Smooth muscle cell (in vitro differentiated cells): ENCODE data around the gene SP9. TPM values are rescaled to one million over a fixed set of nuclear protein-coding genes. Genes with fewer than 3 reads are reported as not detected.
A peak's percentile ranks its signal among the peaks of the same experiment; 100 is the strongest.

ENCODE experiments used
- DNase-seq: peaks from one replicate; lab custom pipeline; 2025; ENCODE audit not compliant: unreplicated experiment; lab: John Stamatoyannopoulos, UW
- H2AFZ ChIP-seq: fragments of 200-600 bp; sonication (generic); 2 replicates; pipeline ENCODE4 v1.6.0; 2016; ENCODE audit warnings: antibody characterized with exemption, low read depth, mild to moderate bottlenecking
- H3F3A ChIP-seq: fragments of 200-600 bp; sonication (generic); 2 replicates; pipeline ENCODE4 v1.6.0; 2017; ENCODE audit warnings: antibody characterized with exemption, low read depth
- H3K27ac ChIP-seq: fragments of 200-600 bp; sonication (generic); 2 replicates; pipeline ENCODE4 v1.5.1; 2016; ENCODE audit warnings: low read depth, mild to moderate bottlenecking
- H3K27me3 ChIP-seq: fragments of 200-600 bp; sonication (generic); 2 replicates; pipeline ENCODE4 v1.6.1; 2016; ENCODE audit warnings: low read depth, mild to moderate bottlenecking
- H3K36me3 ChIP-seq: fragments of 200-600 bp; sonication (generic); 2 replicates; pipeline ENCODE4 v1.5.1; 2016; ENCODE audit warnings: low read depth
- H3K4me1 ChIP-seq: fragments of 200-600 bp; sonication (generic); 2 replicates; pipeline ENCODE4 v1.5.1; 2016; ENCODE audit warnings: low read depth
- H3K4me2 ChIP-seq: fragments of 200-600 bp; sonication (generic); 2 replicates; pipeline ENCODE4 v1.6.0; 2016; ENCODE audit warnings: mild to moderate bottlenecking
- H3K4me3 ChIP-seq: fragments of 200-600 bp; sonication (generic); 2 replicates; pipeline ENCODE4 v1.5.1; 2016; ENCODE audit warnings: mild to moderate bottlenecking
- H3K79me2 ChIP-seq: fragments of 200-600 bp; sonication (generic); 2 replicates; pipeline ENCODE4 v1.6.0; 2016; ENCODE audit warnings: low read depth, mild to moderate bottlenecking
- H3K9ac ChIP-seq: fragments of 200-600 bp; sonication (generic); 2 replicates; pipeline ENCODE4 v1.6.0; 2016; ENCODE audit warnings: low read depth
- H3K9me3 ChIP-seq: fragments of 200-600 bp; sonication (generic); replicated peaks from 2 replicates; pipeline ENCODE4 v1.5.1; 2016; ENCODE audit warnings: low read depth
- H4K20me1 ChIP-seq: fragments of 200-600 bp; sonication (generic); 2 replicates; pipeline ENCODE4 v1.6.0; 2016; ENCODE audit warnings: low read depth
- CTCF ChIP-seq: fragments of 200-600 bp; sonication (generic); IDR thresholded peaks from 2 replicates; pipeline ENCODE4 v1.5.1; 2017; ENCODE audit warnings: borderline replicate concordance, mild to moderate bottlenecking, antibody characterized with exemption; ENCODE audit not compliant: insufficient read depth, poor library complexity, severe bottlenecking
- WGBS: methylation state at CpG from one replicate; pipeline ENCODE4 v1.1.7; 2016; ENCODE audit warnings: low lambda C conversion rate; 5-methylcytosine and 5-hydroxymethylcytosine counted together
- polyA plus RNA-seq: library from polyadenylated mRNA; unstranded; fragments of >200 nt; fragmentation: Nextera tagmentation; extraction: Ambion mirVana; gene quantifications from 2 replicates; pipeline ENCODE4 v1.2.1, GENCODE V29; 2016
- total RNA-seq: library from RNA; depleted of rRNA; stranded (reverse); fragments of >200 nt; gene quantifications from 2 replicates; pipeline ENCODE4 v1.2.3, GENCODE V29; 2014

Gene SP9
- total and polyA plus RNA-seq, 2 experiments from 2014 or later: 0.17 to 0.49 TPM

GRCh38 chr2:174343623-174344455, 9.1 kb downstream of the SP9 start:
- H3K9ac ChIP-seq: no peak overlapping the region
- H3F3A ChIP-seq: peaks cover 5% of the 10 kb centered on the region
- no peak overlapping the region for H2AFZ ChIP-seq
- 3% methylated on average over 54 of the region's 57 CpGs for WGBS
- peaks cover 34% of the 10 kb centered on the region for H3K4me1 ChIP-seq
- peaks cover 4% of the 10 kb centered on the region for H4K20me1 ChIP-seq
- H3K27ac ChIP-seq: no peak overlapping the region
- no peak for TF ChIP-seq CTCF
- no peak overlapping the region for H3K4me3 ChIP-seq
- peaks cover 83% of the 10 kb centered on the region for H3K27me3 ChIP-seq
- no peaks in the 10 kb centered on the region for H3K79me2 ChIP-seq
- H3K9me3 ChIP-seq: no peaks in the 10 kb centered on the region
- H3K36me3 ChIP-seq: peaks cover 5% of the 10 kb centered on the region
- peak overlapping the region; percentile 60 for H3K4me2 ChIP-seq
- DNase-seq: no peak

GRCh38 chr2:174344716-174345461, 10.1 kb downstream of the SP9 start:
- Histone ChIP-seq H3K27me3 (peaks cover 73% of the 10 kb centered on the region), H3K9me3 (no peaks in the 10 kb centered on the region), H3K36me3 (peaks cover 7% of the 10 kb centered on the region), H2AFZ (no peak overlapping the region), H3K4me2 (no peak overlapping the region), H3F3A (peaks cover 5% of the 10 kb centered on the region), H3K79me2 (no peaks in the 10 kb centered on the region), H3K27ac (no peak overlapping the region), H3K4me1 (peaks cover 30% of the 10 kb centered on the region), H3K9ac (no peak overlapping the region), H4K20me1 (peaks cover 4% of the 10 kb centered on the region), H3K4me3 (no peak overlapping the region)
- TF ChIP-seq CTCF: peak; percentile 53
- WGBS: 27% methylated on average over 14 of the region's 14 CpGs
- no peak for DNase-seq

- TF ChIP-seq CTCF: peak; percentile 26
- Histone ChIP-seq H3K4me1 (no peaks in the 10 kb centered on the region), H3K36me3 (peaks cover 7% of the 10 kb centered on the region), H3K79me2 (no peaks in the 10 kb centered on the region), H4K20me1 (peaks cover 14% of the 10 kb centered on the region), H3K4me2 (no peak overlapping the region), H3K27me3 (peaks cover 21% of the 10 kb centered on the region), H2AFZ (no peak overlapping the region), H3K9ac (no peak overlapping the region), H3K9me3 (no peaks in the 10 kb centered on the region), H3F3A (no peaks in the 10 kb centered on the region), H3K27ac (no peak overlapping the region), H3K4me3 (no peak overlapping the region)
- WGBS: 71% methylated on average over 2 of the region's 2 CpGs
- DNase-seq: no peak
Observed at GRCh38 chr2:174350018-174350417, 15.3 kb downstream of the SP9 start.
